ENCODE measurements around the gene NME2.
"Not testable (repeated sequence)": the region's sequence is repeated elsewhere in the genome, so short reads cannot be mapped to it uniquely, and the experiment has no call there.

DNA sequence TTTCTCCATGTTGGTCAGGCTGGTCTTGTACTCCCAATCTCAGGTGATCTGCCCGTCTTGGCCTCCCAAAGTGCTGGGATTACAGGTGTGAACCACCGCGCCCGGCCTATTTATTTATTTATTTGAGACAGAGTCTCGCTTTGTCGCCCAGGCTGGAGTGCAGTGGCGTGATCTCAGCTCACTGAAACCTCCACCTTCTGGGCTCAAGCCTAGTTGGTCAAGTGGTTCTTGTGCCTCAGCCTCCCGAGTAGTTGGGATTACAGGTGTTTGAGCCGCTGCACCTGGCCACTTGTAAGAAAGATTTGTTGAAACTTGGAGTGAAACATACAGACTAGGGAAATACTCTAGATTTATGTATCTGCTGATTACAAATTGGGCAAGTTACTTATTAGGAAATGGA lies 5.8 kb downstream of the NME2 start:
- TF ChIP-seq, protein P1, sequence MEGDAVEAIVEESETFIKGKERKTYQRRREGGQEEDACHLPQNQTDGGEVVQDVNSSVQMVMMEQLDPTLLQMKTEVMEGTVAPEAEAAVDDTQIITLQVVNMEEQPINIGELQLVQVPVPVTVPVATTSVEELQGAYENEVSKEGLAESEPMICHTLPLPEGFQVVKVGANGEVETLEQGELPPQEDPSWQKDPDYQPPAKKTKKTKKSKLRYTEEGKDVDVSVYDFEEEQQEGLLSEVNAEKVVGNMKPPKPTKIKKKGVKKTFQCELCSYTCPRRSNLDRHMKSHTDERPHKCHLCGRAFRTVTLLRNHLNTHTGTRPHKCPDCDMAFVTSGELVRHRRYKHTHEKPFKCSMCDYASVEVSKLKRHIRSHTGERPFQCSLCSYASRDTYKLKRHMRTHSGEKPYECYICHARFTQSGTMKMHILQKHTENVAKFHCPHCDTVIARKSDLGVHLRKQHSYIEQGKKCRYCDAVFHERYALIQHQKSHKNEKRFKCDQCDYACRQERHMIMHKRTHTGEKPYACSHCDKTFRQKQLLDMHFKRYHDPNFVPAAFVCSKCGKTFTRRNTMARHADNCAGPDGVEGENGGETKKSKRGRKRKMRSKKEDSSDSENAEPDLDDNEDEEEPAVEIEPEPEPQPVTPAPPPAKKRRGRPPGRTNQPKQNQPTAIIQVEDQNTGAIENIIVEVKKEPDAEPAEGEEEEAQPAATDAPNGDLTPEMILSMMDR (IDR thresholded peaks at IDR 0.05) = not testable (repeated sequence)
- not testable (repeated sequence) for TF ChIP-seq POLR2AphosphoS5 (IDR thresholded peaks at IDR 0.05)

Data from upper lobe of left lung (tissue), 4 donors.